Activated CD8-positive, alpha-beta memory T cell treated with anti-CD3 and anti-CD28 coated beads, Interleukin-2, amount 10 ng/mL, durations not matched to agents 7 days and 5 days (primary cell): ENCODE results near the gene FTO. TPM values are rescaled to one million over a fixed set of nuclear protein-coding genes. Genes with fewer than 3 reads are reported as not detected.

Experiments
- ATAC-seq: fragments of 150-1000 bp; cut with Tn5 transposase; one replicate; pipeline ENCODE4 v1.10.0; 2021; ENCODE audit warnings: moderate library complexity
- CTCF ChIA-PET: fragments of 350-600 bp; sonication (Branson Sonifier 250); formaldehyde crosslinking; loops from one replicate; lab custom pipeline; 2021; ENCODE audit warnings: antibody characterized with exemption; lab: Charles Lee
- DNase-seq: peaks from one replicate; pipeline ENCODE4 v3.0.0-alpha.2; 2020
- H3K27ac Mint-ChIP-seq: one replicate; pipeline ENCODE4 v1.8.0; 2021; ENCODE audit warnings: mild to moderate bottlenecking, mixed read lengths
- H3K27me3 Mint-ChIP-seq: one replicate; pipeline ENCODE4 v1.8.0; 2021; ENCODE audit warnings: mixed read lengths
- H3K36me3 Mint-ChIP-seq: one replicate; pipeline ENCODE4 v1.8.0; 2021; ENCODE audit warnings: mild to moderate bottlenecking, mixed read lengths
- H3K4me1 Mint-ChIP-seq: one replicate; pipeline ENCODE4 v1.8.0; 2021; ENCODE audit warnings: mixed read lengths
- H3K4me3 Mint-ChIP-seq: one replicate; pipeline ENCODE4 v1.8.0; 2021; ENCODE audit warnings: mild to moderate bottlenecking, moderate library complexity, mixed read lengths
- H3K9me3 Mint-ChIP-seq: one replicate; pipeline ENCODE4 v1.8.0; 2022; ENCODE audit warnings: low read depth, mixed read lengths
- total RNA-seq, 2 experiments: library from RNA; stranded (reverse); gene quantifications; one replicate each; pipeline ENCODE4 v1.2.3, GENCODE V29; 2021

FTO gene
- total RNA-seq, 2 experiments from 2014 or later, result 47.4 to 57.7 TPM

DNA sequence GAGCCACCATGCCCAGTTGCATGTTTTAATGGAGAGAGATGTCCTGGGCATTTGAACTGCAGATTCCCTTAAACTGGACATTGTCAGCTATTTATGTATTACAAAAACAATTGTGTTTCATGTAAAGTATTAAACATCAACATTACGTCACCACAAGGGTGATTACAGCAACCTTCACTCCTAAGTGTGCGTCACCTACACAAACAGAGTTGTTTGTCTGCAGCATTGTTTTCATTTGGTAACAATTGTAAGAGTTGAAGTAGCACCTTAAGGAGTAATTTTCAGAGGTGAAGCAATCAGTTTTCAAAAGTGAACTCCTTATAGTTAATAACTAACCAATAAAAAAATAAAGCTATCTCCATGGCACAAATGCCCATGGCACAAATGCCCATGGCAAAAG is 311.2 kb downstream of the FTO start:
- H3K4me3 Mint-ChIP-seq, result no peak overlapping the region
- no peak for DNase-seq
- no peak overlapping the region for H3K27ac Mint-ChIP-seq
- no peaks in the 10 kb centered on the region for H3K4me1 Mint-ChIP-seq
- no peaks in the 10 kb centered on the region for H3K9me3 Mint-ChIP-seq
- peaks cover 6% of the 10 kb centered on the region for H3K36me3 Mint-ChIP-seq
- ATAC-seq, result no peak
- CTCF ChIA-PET, result interaction anchor here (0.7 kb wide), 1 partner anchor 95 kb away, joined by 4 read pairs; no protein-coding TSS in a partner anchor
- H3K27me3 Mint-ChIP-seq, result no peaks in the 10 kb centered on the region

DNA sequence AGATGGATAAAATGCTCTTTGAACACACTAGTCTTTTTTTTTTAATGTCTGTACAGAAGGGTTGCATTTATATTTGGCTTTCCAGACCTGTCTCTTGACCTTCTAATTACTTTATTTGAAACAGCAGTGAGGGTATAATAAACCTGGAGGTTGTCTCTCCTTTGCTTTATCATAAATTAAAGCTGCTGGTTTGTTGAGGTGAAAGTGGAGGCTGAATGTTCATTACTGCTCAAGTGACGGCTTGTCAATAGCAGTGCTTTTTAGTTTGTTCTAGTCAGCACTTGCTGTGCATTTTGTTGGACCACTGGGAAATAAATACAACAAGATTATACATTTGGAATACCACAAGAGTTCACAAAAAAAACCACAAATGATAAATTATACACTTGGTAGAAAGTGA is 318.4 kb downstream of the FTO start:
- DNase-seq, result no peak
- CTCF ChIA-PET, result no interaction called here
- Mint-ChIP-seq H3K27ac (no peak overlapping the region), H3K27me3 (no peaks in the 10 kb centered on the region), H3K9me3 (no peaks in the 10 kb centered on the region), H3K36me3 (peaks cover 6% of the 10 kb centered on the region), H3K4me1 (no peaks in the 10 kb centered on the region), H3K4me3 (no peak overlapping the region)
- ATAC-seq, result no peak

DNA sequence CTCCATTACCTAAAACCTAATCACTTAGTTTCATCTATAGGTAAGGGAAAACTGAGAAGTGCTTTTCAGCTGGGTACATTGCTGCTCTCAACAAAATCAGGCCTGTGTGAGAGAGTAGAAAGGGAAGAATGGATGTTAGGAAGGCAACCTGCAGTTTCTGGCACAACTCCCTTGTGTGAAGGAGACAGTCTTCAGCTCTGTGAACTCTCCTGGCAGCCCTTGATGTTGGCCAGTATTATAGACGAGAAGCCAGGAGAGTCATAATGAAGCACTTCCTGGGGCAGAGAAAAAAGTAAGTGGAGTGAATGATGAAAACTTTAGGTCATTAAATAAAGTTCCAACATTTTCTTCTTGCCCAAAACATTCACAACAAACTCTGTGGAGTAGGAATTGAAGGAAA is 322.5 kb downstream of the FTO start:
- ATAC-seq (no peak), DNase-seq (no peak)
- CTCF ChIA-PET, result interaction anchor here (0.6 kb wide), 1 partner anchor 14 kb away, joined by 3 read pairs; no protein-coding TSS in a partner anchor
- no peak overlapping the region for H3K4me3 Mint-ChIP-seq
- H3K27me3 Mint-ChIP-seq, result no peaks in the 10 kb centered on the region
- peaks cover 2% of the 10 kb centered on the region for H3K4me1 Mint-ChIP-seq
- H3K9me3 Mint-ChIP-seq, result peaks cover 6% of the 10 kb centered on the region
- peaks cover 10% of the 10 kb centered on the region for H3K36me3 Mint-ChIP-seq
- no peak overlapping the region for H3K27ac Mint-ChIP-seq

DNA sequence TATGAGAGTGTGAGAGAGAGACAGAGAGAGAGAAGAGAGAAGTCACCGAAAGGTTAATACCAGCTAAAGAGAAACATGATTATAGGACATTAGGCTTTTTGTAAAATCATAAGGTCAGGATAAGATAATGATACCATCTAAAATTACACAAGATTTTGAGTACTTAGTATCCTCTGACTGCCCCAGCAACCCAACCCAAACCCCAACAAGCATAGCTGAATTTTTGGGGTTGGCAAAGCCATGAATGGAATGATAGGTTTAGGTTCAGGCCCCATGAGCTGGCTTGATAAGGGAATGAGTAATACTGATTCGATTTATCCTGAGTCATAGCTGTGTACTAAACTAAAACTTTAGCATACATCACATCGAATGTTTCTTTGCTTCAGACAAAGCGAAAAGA is 323.1 kb downstream of the FTO start:
- Mint-ChIP-seq H3K27me3 (no peaks in the 10 kb centered on the region), H3K36me3 (peaks cover 11% of the 10 kb centered on the region), H3K4me3 (no peak overlapping the region), H3K27ac (no peak overlapping the region), H3K4me1 (peaks cover 2% of the 10 kb centered on the region), H3K9me3 (peaks cover 6% of the 10 kb centered on the region)
- CTCF ChIA-PET, result no interaction called here
- no peak for ATAC-seq
- DNase-seq, result no peak

DNA sequence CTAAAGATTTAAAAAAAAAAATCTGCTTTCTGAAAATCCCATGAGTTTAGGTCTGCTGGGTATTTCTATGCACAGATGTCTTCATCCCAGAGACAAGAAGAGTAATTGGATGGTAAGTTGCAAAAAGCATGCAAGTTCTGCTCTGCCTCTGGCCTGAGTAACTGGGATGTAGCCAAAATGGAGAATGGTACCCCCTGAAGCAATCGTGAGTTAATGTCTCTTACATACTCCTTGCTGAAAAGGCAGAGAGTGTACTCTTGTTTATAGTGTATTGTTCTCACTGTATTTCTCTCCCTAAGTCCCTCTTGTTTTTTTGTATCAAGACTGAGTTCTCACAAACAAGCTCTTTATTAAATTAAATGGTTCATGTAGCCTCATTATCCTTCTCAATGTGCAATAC is 323.6 kb downstream of the FTO start:
- H3K36me3 Mint-ChIP-seq, result peaks cover 12% of the 10 kb centered on the region
- H3K4me3 Mint-ChIP-seq, result no peak overlapping the region
- H3K27me3 Mint-ChIP-seq, result no peaks in the 10 kb centered on the region
- DNase-seq (no peak), ATAC-seq (no peak)
- peaks cover 2% of the 10 kb centered on the region for H3K4me1 Mint-ChIP-seq
- H3K27ac Mint-ChIP-seq, result no peak overlapping the region
- H3K9me3 Mint-ChIP-seq, result peaks cover 6% of the 10 kb centered on the region
- CTCF ChIA-PET, result no interaction called here

DNA sequence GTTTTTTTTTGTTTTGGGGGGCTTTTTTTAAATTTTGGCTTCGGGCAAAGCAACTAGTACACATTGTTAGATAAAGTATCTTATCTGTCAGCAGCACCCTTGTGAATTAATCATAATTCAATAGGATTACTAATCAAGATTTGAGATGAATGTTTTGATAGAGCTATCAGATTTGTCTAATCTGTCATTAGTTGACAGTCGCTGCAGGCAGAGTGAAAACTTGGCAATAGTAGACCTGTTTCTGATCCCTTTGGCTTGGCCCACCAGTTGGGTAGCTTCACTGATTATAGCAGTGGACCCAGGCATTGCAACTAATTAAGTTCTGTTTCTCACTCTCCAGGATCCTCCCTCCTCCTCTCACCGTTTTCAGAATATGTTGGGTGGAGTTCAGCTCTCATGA is 324.0 kb downstream of the FTO start:
- H3K4me3 Mint-ChIP-seq, result no peak overlapping the region
- peaks cover 2% of the 10 kb centered on the region for H3K4me1 Mint-ChIP-seq
- peaks cover 6% of the 10 kb centered on the region for H3K9me3 Mint-ChIP-seq
- DNase-seq (no peak), ATAC-seq (no peak)
- peaks cover 12% of the 10 kb centered on the region for H3K36me3 Mint-ChIP-seq
- no peak overlapping the region for H3K27ac Mint-ChIP-seq
- H3K27me3 Mint-ChIP-seq, result no peaks in the 10 kb centered on the region
- CTCF ChIA-PET, result no interaction called here

DNA sequence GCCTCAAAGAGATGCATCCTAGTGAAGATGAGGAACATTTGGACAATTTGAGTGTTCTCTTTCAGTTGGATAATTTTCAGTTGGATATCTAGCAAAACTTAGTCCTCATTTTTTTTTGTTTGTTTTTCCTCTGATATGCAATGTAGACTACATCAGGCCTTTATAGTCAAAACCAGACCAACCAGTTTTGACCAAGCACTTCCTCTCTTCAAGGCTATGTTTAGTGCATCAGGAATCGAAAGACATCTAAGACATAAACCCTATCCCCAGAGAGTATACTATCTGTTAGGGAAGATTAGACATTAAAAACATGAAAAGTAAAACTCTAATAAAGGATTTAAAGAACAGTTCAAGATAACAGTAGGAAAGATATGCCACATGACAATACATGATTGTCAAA is 326.5 kb downstream of the FTO start:
- peaks cover 6% of the 10 kb centered on the region for H3K9me3 Mint-ChIP-seq
- peaks cover 2% of the 10 kb centered on the region for H3K4me1 Mint-ChIP-seq
- DNase-seq, result no peak
- H3K4me3 Mint-ChIP-seq, result no peak overlapping the region
- H3K27ac Mint-ChIP-seq, result no peak overlapping the region
- CTCF ChIA-PET, result no interaction called here
- peaks cover 10% of the 10 kb centered on the region for H3K36me3 Mint-ChIP-seq
- ATAC-seq, result no peak
- H3K27me3 Mint-ChIP-seq, result no peaks in the 10 kb centered on the region

DNA sequence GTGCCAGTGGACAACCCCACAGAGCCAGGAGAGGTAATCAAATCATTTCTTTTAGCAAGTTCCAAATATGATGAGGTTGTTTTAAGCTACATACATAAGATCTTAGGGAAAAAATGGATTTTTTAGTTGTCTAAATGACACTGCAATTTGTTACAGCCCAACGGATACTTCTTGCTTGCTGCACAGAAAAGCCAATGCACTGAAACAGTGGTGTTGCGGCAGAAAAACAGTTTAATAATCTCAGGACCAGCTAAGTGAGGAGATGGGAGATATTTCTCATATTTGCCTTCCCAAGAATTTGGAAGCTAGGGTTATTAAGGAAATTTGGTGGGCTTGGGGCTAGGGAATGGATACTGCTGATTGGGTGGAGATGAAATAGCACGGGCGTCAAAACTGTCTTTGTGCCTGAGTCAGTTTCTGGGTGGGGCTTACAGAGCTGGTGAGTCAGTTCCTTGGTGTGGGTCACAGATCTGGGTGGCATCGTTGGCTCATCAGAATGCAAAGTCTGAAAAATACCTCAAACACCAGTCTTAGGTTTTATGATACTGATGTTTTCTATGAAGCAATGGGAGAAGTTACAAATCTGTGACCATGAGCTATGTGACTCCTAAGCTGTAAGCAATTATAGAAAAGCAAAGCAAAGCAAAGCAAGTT is 327.3 kb downstream of the FTO start:
- Mint-ChIP-seq H3K9me3 (peaks cover 6% of the 10 kb centered on the region), H3K27ac (no peak overlapping the region), H3K4me1 (peaks cover 2% of the 10 kb centered on the region), H3K4me3 (no peak overlapping the region), H3K27me3 (no peaks in the 10 kb centered on the region), H3K36me3 (peaks cover 10% of the 10 kb centered on the region)
- CTCF ChIA-PET, result no interaction called here
- DNase-seq, result no peak
- no peak for ATAC-seq

DNA sequence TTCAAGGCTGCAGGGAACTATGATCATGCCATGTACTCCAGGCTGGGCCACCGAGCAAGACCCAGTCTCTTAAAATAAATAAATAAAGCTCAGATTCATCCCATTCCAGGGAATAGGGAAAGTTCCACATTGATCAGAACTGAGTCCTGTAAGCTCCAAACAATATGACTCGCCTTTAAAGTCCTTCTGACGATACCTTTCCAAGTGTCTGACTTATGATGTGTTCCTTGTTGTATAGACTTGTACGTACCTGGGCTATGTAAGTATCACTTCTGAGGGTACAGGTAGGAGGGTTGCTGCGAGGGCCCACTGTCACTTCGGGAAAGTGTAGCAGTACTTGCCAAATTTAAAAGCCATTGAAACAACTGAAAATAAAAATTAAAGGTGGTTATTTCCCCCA is 329.8 kb downstream of the FTO start:
- Mint-ChIP-seq H3K4me1 (peaks cover 2% of the 10 kb centered on the region), H3K9me3 (peaks cover 6% of the 10 kb centered on the region), H3K27me3 (no peaks in the 10 kb centered on the region), H3K4me3 (no peak overlapping the region), H3K27ac (no peak overlapping the region), H3K36me3 (peaks cover 10% of the 10 kb centered on the region)
- no peak for DNase-seq
- ATAC-seq, result no peak
- CTCF ChIA-PET, result interaction anchor here (1.0 kb wide), 1 partner anchor 19 kb away, joined by 3 read pairs; no protein-coding TSS in a partner anchor

DNA sequence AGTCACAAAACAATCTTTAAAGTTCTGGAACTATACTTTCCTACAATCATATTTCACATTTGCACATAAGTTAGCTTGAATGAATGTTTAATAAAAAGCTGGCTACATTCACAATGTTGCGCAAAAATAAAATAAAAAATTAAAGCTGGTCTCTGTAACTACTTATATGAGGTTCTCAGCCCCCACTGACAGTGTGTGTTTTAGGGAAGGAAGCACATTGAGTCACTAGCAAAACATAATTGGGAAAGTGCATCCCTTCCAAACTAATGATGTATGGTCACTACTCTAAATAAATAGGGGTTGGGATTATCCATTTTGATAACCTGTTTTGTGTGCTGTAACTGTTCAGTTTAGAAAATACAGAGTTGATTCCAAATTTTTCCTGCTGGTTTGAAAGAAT is 330.7 kb downstream of the FTO start:
- H3K4me3 Mint-ChIP-seq, result no peak overlapping the region
- H3K4me1 Mint-ChIP-seq, result peaks cover 2% of the 10 kb centered on the region
- no peaks in the 10 kb centered on the region for H3K27me3 Mint-ChIP-seq
- peaks cover 12% of the 10 kb centered on the region for H3K36me3 Mint-ChIP-seq
- CTCF ChIA-PET, result interaction anchor here (1.0 kb wide), 1 partner anchor 18 kb away, joined by 3 read pairs; no protein-coding TSS in a partner anchor
- no peak for DNase-seq
- H3K27ac Mint-ChIP-seq, result no peak overlapping the region
- H3K9me3 Mint-ChIP-seq, result peaks cover 6% of the 10 kb centered on the region
- no peak for ATAC-seq

DNA sequence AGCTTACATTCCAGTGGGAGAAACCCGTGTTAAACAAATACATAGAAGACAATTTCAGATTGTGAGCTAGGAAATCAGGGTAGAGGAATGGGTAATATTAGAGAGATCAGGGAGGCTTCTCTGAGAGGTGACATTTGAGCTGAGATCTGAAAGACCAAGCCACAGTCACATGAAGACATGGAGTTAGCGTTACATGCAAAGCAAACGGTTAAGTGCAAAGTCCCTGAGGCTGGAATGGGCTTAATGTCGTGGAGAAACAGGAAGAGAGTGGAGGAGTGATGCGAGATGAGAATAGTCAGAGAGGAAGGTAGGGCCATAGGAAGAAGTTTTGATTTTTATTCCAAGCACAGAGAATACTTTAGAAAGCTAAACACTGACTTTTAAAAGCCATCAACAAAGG is 336.5 kb downstream of the FTO start:
- peaks cover 9% of the 10 kb centered on the region for H3K36me3 Mint-ChIP-seq
- ATAC-seq (no peak), DNase-seq (no peak)
- no peak overlapping the region for H3K27ac Mint-ChIP-seq
- no peaks in the 10 kb centered on the region for H3K27me3 Mint-ChIP-seq
- H3K4me1 Mint-ChIP-seq, result no peaks in the 10 kb centered on the region
- H3K4me3 Mint-ChIP-seq, result no peak overlapping the region
- peaks cover 9% of the 10 kb centered on the region for H3K9me3 Mint-ChIP-seq
- CTCF ChIA-PET, result interaction anchor here (1.0 kb wide), 1 partner anchor 15 kb away, joined by 3 read pairs; no protein-coding TSS in a partner anchor

DNA sequence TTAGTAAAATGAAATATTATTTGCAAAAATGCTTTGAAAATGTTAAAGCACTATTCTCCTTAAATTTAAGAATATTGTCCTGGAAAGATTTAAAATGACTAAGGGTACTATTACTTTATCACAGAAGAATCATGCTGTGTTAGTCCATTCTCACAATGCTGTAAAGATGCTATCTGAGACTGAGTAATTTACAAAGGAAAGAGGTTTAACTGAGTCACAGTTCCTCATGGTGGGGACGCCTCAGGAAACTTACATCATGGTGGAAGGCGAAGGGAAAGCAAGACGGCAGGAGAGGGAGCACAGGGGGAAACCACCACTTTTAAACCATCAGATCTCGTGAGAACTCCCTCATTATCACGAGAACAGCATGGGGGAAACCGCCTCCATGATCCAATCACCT is 337.0 kb downstream of the FTO start:
- H3K9me3 Mint-ChIP-seq, result peaks cover 9% of the 10 kb centered on the region
- H3K27ac Mint-ChIP-seq, result no peak overlapping the region
- no peak overlapping the region for H3K4me3 Mint-ChIP-seq
- H3K27me3 Mint-ChIP-seq, result no peaks in the 10 kb centered on the region
- peaks cover 9% of the 10 kb centered on the region for H3K36me3 Mint-ChIP-seq
- DNase-seq (no peak), ATAC-seq (no peak)
- CTCF ChIA-PET, result interaction anchor here (1.0 kb wide), 1 partner anchor 15 kb away, joined by 3 read pairs; no protein-coding TSS in a partner anchor
- no peaks in the 10 kb centered on the region for H3K4me1 Mint-ChIP-seq

DNA sequence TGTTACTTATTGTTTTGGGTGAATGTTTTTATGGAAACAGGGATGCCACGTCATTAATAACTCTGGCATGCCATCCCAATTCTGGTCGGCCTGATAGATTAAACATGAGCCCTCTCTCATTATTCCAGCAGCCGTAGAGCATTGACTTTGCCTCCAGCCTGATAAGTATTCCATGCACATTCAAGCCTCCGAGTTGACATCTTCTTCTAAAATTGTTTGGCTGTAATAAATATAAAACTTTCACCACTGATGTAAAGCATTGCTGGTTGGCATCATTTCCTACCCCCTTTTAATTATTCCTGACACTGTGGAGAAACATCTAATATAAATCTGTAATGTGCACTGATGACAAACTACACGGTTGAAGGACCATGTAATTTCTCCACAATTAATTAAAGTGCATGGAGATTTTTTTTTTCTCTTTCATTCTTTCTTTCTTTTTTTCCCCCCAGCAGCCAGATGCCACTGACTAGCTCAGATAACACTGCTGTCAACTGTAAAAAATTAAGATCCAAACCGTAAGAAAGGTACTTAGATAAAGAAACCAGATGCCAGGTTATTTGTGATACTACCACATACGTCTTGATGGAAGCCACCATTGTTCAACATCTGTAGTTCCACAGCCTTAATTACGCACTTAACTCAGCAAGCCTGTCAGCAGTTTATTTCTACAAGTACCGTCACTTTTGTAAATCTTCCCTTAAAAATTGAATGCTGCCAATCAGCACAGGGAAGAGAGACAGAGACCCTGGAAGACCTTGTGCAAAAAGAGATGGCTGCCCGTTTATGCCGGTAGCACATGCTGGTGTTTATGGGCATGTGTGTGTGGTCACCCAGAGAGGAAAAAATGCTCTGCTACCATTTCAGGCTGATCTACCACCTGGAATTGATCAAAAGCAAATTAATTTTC is 344.9 kb downstream of the FTO start:
- H3K9me3 Mint-ChIP-seq, result no peaks in the 10 kb centered on the region
- H3K4me1 Mint-ChIP-seq, result no peaks in the 10 kb centered on the region
- no peak overlapping the region for H3K27ac Mint-ChIP-seq
- H3K27me3 Mint-ChIP-seq, result no peaks in the 10 kb centered on the region
- no peaks in the 10 kb centered on the region for H3K36me3 Mint-ChIP-seq
- DNase-seq (no peak), ATAC-seq (no peak)
- H3K4me3 Mint-ChIP-seq, result no peak overlapping the region
- CTCF ChIA-PET, result no interaction called here
